HCT116 (cell line): ENCODE results near the gene HMHB1. TPM values are rescaled to one million over a fixed set of nuclear protein-coding genes. Genes with fewer than 3 reads are reported as not detected.

Experiments used
- ATAC-seq: fragments of 200-7000 bp; cut with Tn5 transposase; 2 replicates; pipeline ENCODE4 v1.9.1; 2020; ENCODE audit warnings: mild to moderate bottlenecking, moderate library complexity
- BruUV-seq: library from RNA; stranded (reverse); fragments of 400-500 nt; replicated peaks from 2 replicates; lab custom pipeline; 2021; lab: Mats Ljungman, UMichigan
- CTCF ChIA-PET: fragments of 300-600 bp; sonication (Branson Sonifier 250); formaldehyde crosslinking; loops from one replicate; lab custom pipeline; 2021; ENCODE audit warnings: antibody characterized with exemption; lab: Charles Lee
- POLR2A ChIA-PET: fragments of 300-600, 350-600 bp; sonication (Branson Sonifier 250); formaldehyde crosslinking; loops from one replicate; lab custom pipeline; 2021; ENCODE audit warnings: antibody characterized with exemption; lab: Charles Lee
- RAD21 ChIA-PET, 2 experiments: fragments of 300-600 bp; sonication (Branson Sonifier 250); formaldehyde crosslinking; loops; one replicate each; lab custom pipeline; 2023; ENCODE audit warnings: low total read pairs in 2 of 2; ENCODE audit not compliant: uncharacterized antibody in 2 of 2, unreplicated experiment in 2 of 2, low non-redundant PET in 1 of 2; lab: Charles Lee
- DNase-seq: peaks from one replicate; pipeline ENCODE4 v3.0.0-alpha.2; 2010; ENCODE audit warnings: low read depth, low spot score
- H2AFZ ChIP-seq: fragments of 200-600 bp; shearing (Covaris generic), sonication (generic); 2 replicates; pipeline ENCODE4 v1.6.1; 2017; ENCODE audit warnings: low read depth, mixed run types, mixed read lengths, antibody characterized with exemption, low read length; ENCODE audit not compliant: poor library complexity, severe bottlenecking
- H3K27ac ChIP-seq: 2 replicates; pipeline ENCODE4 v1.5.1; 2012; ENCODE audit warnings: low read depth, low read length
- H3K27me3 ChIP-seq: fragments of 200-600 bp; sonication (generic); 2 replicates; pipeline ENCODE4 v1.6.1; 2016; ENCODE audit warnings: mixed run types, low read length, mixed read lengths; ENCODE audit not compliant: insufficient read depth
- H3K36me3 ChIP-seq, 2 experiments: fragments of 200-500 bp in 1 of 2; fragments of 200-600 bp in 1 of 2; sonication (Bioruptor generic) in 1 of 2; sonication (generic) in 1 of 2; 2 replicates each; pipeline versions ENCODE4 v1.5.1 to v1.6.1; 2014 to 2016; ENCODE audit warnings: low read length in 2 of 2, inconsistent platforms in 1 of 2, mixed read lengths in 1 of 2, mixed run types in 1 of 2; ENCODE audit not compliant: insufficient read depth in 2 of 2, control insufficient read depth in 1 of 2
- H3K4me1 ChIP-seq, 2 experiments: fragments of 200-600 bp in 1 of 2; sonication (generic) in 1 of 2; 2 replicates each; pipeline versions ENCODE4 v1.5.1 to v1.6.1; 2012 to 2017; ENCODE audit warnings: low read length in 2 of 2, inconsistent platforms in 1 of 2, mild to moderate bottlenecking in 1 of 2, mixed read lengths in 1 of 2, mixed run types in 1 of 2, moderate library complexity in 1 of 2; ENCODE audit not compliant: insufficient read depth in 2 of 2, control insufficient read depth in 1 of 2
- H3K4me2 ChIP-seq: fragments of 200-600 bp; sonication (generic); 2 replicates; pipeline ENCODE4 v1.6.1; 2017; ENCODE audit warnings: mixed run types, low read length, mixed read lengths
- H3K4me3 ChIP-seq, 2 experiments: fragments of 200-600 bp in 1 of 2; sonication (generic) in 1 of 2; replicated peaks in 1 of 2; 2 replicates each; pipeline ENCODE4 v1.5.1; 2011 to 2016; ENCODE audit warnings: low read length in 2 of 2, control low read depth in 1 of 2, low read depth in 1 of 2, mild to moderate bottlenecking in 1 of 2, mixed read lengths in 1 of 2, mixed run types in 1 of 2
- H3K79me2 ChIP-seq: fragments of 200-600 bp; sonication (generic); 2 replicates; pipeline ENCODE4 v1.6.1; 2017; ENCODE audit warnings: mild to moderate bottlenecking, mixed run types, low read length, moderate library complexity, mixed read lengths; ENCODE audit not compliant: insufficient read depth
- H3K9ac ChIP-seq: fragments of 200-600 bp; sonication (generic); 2 replicates; pipeline ENCODE4 v1.6.1; 2016; ENCODE audit warnings: low read length, mixed read lengths
- H3K9me2 ChIP-seq: fragments of 200-600 bp; sonication (generic), shearing (Covaris generic); 2 replicates; pipeline ENCODE4 v1.6.1; 2017; ENCODE audit warnings: mixed run types, mild to moderate bottlenecking, moderate library complexity; ENCODE audit not compliant: insufficient read depth
- H3K9me3 ChIP-seq, 2 experiments: fragments of 200-500 bp in 1 of 2; fragments of 200-600 bp in 1 of 2; sonication (Bioruptor generic) in 1 of 2; sonication (generic) in 1 of 2; 2 replicates each; pipeline ENCODE4 v1.6.1; 2014 to 2017; ENCODE audit warnings: low read length in 2 of 2, mixed read lengths in 2 of 2, inconsistent platforms in 1 of 2, low read depth in 1 of 2, mild to moderate bottlenecking in 1 of 2, mixed run types in 1 of 2, moderate library complexity in 1 of 2; ENCODE audit not compliant: control insufficient read depth in 1 of 2, insufficient read depth in 1 of 2
- H4K20me1 ChIP-seq: fragments of 200-600 bp; sonication (generic), shearing (Covaris generic); 2 replicates; pipeline ENCODE4 v1.6.1; 2017; ENCODE audit warnings: mixed run types, mild to moderate bottlenecking, moderate library complexity; ENCODE audit not compliant: insufficient read depth
- ATF3 ChIP-seq: IDR thresholded peaks from 2 replicates; pipeline ENCODE4 v1.6.1; 2012
- CBX3 ChIP-seq: IDR thresholded peaks from 2 replicates; pipeline ENCODE4 v1.6.1; 2012; ENCODE audit warnings: low read depth
- CEBPB ChIP-seq: IDR thresholded peaks from 2 replicates; pipeline ENCODE4 v1.6.1; 2012; ENCODE audit warnings: low read depth
- CTCF ChIP-seq, 3 experiments: fragments of 200-600 bp in 1 of 3; sonication (generic) in 1 of 3; IDR thresholded peaks in 2 of 3; conservative IDR thresholded peaks in 1 of 3; 2 replicates each; pipeline ENCODE4 v1.5.1; 2012 to 2017; ENCODE audit warnings: low read depth in 2 of 3, low read length in 2 of 3, antibody characterized with exemption in 1 of 3, borderline replicate concordance in 1 of 3, control low read depth in 1 of 3, mild to moderate bottlenecking in 1 of 3, mixed read lengths in 1 of 3, mixed run types in 1 of 3, moderate library complexity in 1 of 3; ENCODE audit not compliant: insufficient read depth in 1 of 3
- ELF1 ChIP-seq: IDR thresholded peaks from 2 replicates; pipeline ENCODE4 v1.6.1; 2012; ENCODE audit warnings: low read depth, borderline replicate concordance
- EZH2 ChIP-seq: fragments of 200-600 bp; sonication (generic); IDR thresholded peaks from 2 replicates; pipeline ENCODE4 v1.6.1; 2017; ENCODE audit warnings: antibody characterized with exemption, mixed run types
- EZH2phosphoT487 ChIP-seq: fragments of 200-600 bp; IDR thresholded peaks from 2 replicates; pipeline ENCODE4 v1.6.1; 2018; ENCODE audit warnings: antibody characterized with exemption, borderline replicate concordance
- JUND ChIP-seq: IDR thresholded peaks from 2 replicates; pipeline ENCODE4 v1.6.1; 2012
- MAX ChIP-seq: IDR thresholded peaks from 2 replicates; pipeline ENCODE4 v1.6.1; 2012
- POLR2A ChIP-seq: IDR thresholded peaks from 2 replicates; pipeline ENCODE4 v1.7.0; 2011; ENCODE audit warnings: borderline replicate concordance; ENCODE audit not compliant: insufficient read depth, insufficient read length; ENCODE audit errors: extremely low read depth
- POLR2AphosphoS5 ChIP-seq: IDR thresholded peaks from 2 replicates; pipeline ENCODE4 v1.6.1; 2011; ENCODE audit warnings: mild to moderate bottlenecking, low read depth, low read length, moderate library complexity
- RAD21 ChIP-seq: IDR thresholded peaks from 2 replicates; pipeline ENCODE4 v1.6.1; 2012; ENCODE audit warnings: low read depth, mild to moderate bottlenecking
- REST ChIP-seq: IDR thresholded peaks from 2 replicates; pipeline ENCODE4 v1.6.1; 2012; ENCODE audit warnings: low read depth
- SIN3A ChIP-seq: IDR thresholded peaks from 2 replicates; pipeline ENCODE4 v1.6.1; 2012; ENCODE audit warnings: low read depth
- SP1 ChIP-seq: IDR thresholded peaks from 2 replicates; pipeline ENCODE4 v1.6.1; 2012; ENCODE audit warnings: low read depth
- SRF ChIP-seq: IDR thresholded peaks from 2 replicates; pipeline ENCODE4 v1.6.1; 2012; ENCODE audit warnings: low read depth
- TCF7L2 ChIP-seq: IDR thresholded peaks from 2 replicates; pipeline ENCODE4 v1.7.0; 2011; ENCODE audit warnings: borderline replicate concordance, inconsistent platforms; ENCODE audit not compliant: insufficient read depth, insufficient read length; ENCODE audit errors: extremely low read depth
- YY1 ChIP-seq: IDR thresholded peaks from 2 replicates; pipeline ENCODE4 v1.6.1; 2011; ENCODE audit warnings: low read length, low read depth, moderate library complexity, mild to moderate bottlenecking; ENCODE audit not compliant: insufficient replicate concordance; ENCODE audit errors: extremely low read depth
- ZFX ChIP-seq: fragments of 450-650 bp; IDR thresholded peaks from 2 replicates; pipeline ENCODE4 v1.6.1; 2017
- ZNF274 ChIP-seq: fragments of 200-500 bp; sonication (Bioruptor generic); IDR thresholded peaks from 2 replicates; pipeline ENCODE4 v1.6.1; 2014; ENCODE audit warnings: mild to moderate bottlenecking, low read depth, low read length, inconsistent platforms
- intact Hi-C: fragments of 100-400 bp; cut with micrococcal nuclease; formaldehyde crosslinking; loops from 2 replicates; pipeline ENCODE4 v1.10.0; 2022
- total RNA-seq: library from RNA; stranded (reverse); gene quantifications from one replicate; pipeline ENCODE4 v1.2.1, GENCODE V29; 2021; ENCODE audit not compliant: unreplicated experiment

HMHB1 gene
- total RNA-seq, 1 experiment from 2014 or later, result not detected

- Histone ChIP-seq H3K27ac (no peak overlapping the region), H3K9ac (no peak overlapping the region), H3K9me3 (no peaks in the 10 kb centered on the region), H3K27me3 (no peaks in the 10 kb centered on the region), H3K4me2 (no peak overlapping the region), H4K20me1 (no peaks in the 10 kb centered on the region), H3K4me3 (no peak overlapping the region), H3K9me2 (no peaks in the 10 kb centered on the region), H3K79me2 (no peaks in the 10 kb centered on the region), H3K4me1 (no peaks in the 10 kb centered on the region), H3K36me3 (no peaks in the 10 kb centered on the region), H2AFZ (no peak overlapping the region)
- BruUV-seq, result no TSS peak
- RAD21 ChIA-PET, result no interaction called here
- no peak for DNase-seq
- no peak for ATAC-seq
- POLR2A ChIA-PET, result no interaction called here
- TF ChIP-seq SIN3A (no peak), SP1 (no peak), SRF (no peak), CEBPB (no peak), REST (no peak), CTCF (IDR thresholded peaks at IDR 0.05 in 2 of 3, conservative IDR thresholded peaks at IDR 0.05 in 1 of 3; ENCODE audit: borderline replicate concordance in 1 of 3, insufficient read depth in 1 of 3, low read depth in 2 of 3, low read length in 2 of 3) (no peak), POLR2A (no peak), ZNF274 (no peak), RAD21 (no peak), YY1 (no peak), POLR2AphosphoS5 (no peak), CBX3 (no peak), EZH2 (no peak), ATF3 (no peak), EZH2phosphoT487 (no peak), ELF1 (no peak), ZFX (no peak), MAX (no peak), TCF7L2 (no peak), JUND (no peak)
- CTCF ChIA-PET, result no interaction called here
- intact Hi-C loops, result no loop called here
These were observed 5.4 kb upstream of the HMHB1 start for GRCh38 chr5:143806579-143806978.
